ENCODE data around the gene NMNAT1.

DNA sequence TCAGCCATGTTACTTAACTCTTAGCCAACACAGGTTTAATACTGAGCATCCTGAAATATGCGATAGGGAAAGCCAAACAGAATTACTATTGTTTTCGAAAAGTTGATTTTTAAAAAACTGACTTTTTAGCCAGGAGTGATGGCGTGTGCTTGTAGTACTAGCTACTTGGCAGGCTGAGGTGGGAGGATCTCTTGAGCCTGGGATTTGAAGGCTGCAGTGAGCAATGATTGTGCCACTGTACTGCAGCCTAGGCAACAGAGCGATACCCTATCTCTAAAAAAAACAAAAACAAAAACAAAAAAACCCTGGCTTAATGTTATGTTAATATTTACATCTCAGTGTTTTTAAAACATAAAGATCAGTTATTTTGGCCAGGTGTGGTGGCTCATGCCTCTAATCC is 16.7 kb downstream of the NMNAT1 start:
- TF ChIP-seq, protein P1, sequence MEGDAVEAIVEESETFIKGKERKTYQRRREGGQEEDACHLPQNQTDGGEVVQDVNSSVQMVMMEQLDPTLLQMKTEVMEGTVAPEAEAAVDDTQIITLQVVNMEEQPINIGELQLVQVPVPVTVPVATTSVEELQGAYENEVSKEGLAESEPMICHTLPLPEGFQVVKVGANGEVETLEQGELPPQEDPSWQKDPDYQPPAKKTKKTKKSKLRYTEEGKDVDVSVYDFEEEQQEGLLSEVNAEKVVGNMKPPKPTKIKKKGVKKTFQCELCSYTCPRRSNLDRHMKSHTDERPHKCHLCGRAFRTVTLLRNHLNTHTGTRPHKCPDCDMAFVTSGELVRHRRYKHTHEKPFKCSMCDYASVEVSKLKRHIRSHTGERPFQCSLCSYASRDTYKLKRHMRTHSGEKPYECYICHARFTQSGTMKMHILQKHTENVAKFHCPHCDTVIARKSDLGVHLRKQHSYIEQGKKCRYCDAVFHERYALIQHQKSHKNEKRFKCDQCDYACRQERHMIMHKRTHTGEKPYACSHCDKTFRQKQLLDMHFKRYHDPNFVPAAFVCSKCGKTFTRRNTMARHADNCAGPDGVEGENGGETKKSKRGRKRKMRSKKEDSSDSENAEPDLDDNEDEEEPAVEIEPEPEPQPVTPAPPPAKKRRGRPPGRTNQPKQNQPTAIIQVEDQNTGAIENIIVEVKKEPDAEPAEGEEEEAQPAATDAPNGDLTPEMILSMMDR (IDR thresholded peaks at IDR 0.05), result no peak
- TF ChIP-seq POLR2A (IDR thresholded peaks at IDR 0.05) (no peak), EP300 (IDR thresholded peaks at IDR 0.05) (no peak)
